Measurements from ENCODE around the gene THUMPD2.

Gene THUMPD2

GRCh38 chr2:39755466-39755865 lies 23.6 kb downstream of the THUMPD2 start:
- no peak overlapping the region for H3K27ac ChIP-seq
- H3K27me3 ChIP-seq = no peaks in the 10 kb centered on the region
- no peak for TF ChIP-seq CTCF (IDR thresholded peaks at IDR 0.05)
- no peak overlapping the region for H3K4me3 ChIP-seq (ENCODE audit: low read depth in 1 of 2, low read length in 1 of 2)
- H3K36me3 ChIP-seq = peaks cover 37% of the 10 kb centered on the region
- H3K4me1 ChIP-seq (ENCODE audit: control insufficient read depth in 1 of 2, insufficient read depth in 1 of 2, low read depth in 1 of 2, low read length in 1 of 2) = no peaks in the 10 kb centered on the region
- H3K9me3 ChIP-seq = no peaks in the 10 kb centered on the region

GRCh38 chr2:39743269-39743776 lies 35.7 kb downstream of the THUMPD2 start:
- Histone ChIP-seq H3K4me1 (ENCODE audit: control insufficient read depth in 1 of 2, insufficient read depth in 1 of 2, low read depth in 1 of 2, low read length in 1 of 2) (no peaks in the 10 kb centered on the region), H3K9me3 (no peaks in the 10 kb centered on the region), H3K27ac (no peak overlapping the region), H3K27me3 (no peaks in the 10 kb centered on the region), H3K36me3 (peaks cover 16% of the 10 kb centered on the region), H3K4me3 (ENCODE audit: low read depth in 1 of 2, low read length in 1 of 2) (no peak overlapping the region)
- TF ChIP-seq CTCF (IDR thresholded peaks at IDR 0.05) = no peak

GRCh38 chr2:39741871-39742270 lies 37.2 kb downstream of the THUMPD2 start:
- Histone ChIP-seq H3K27ac (no peak overlapping the region), H3K4me3 (ENCODE audit: low read depth in 1 of 2, low read length in 1 of 2) (no peak overlapping the region), H3K27me3 (no peaks in the 10 kb centered on the region), H3K4me1 (ENCODE audit: control insufficient read depth in 1 of 2, insufficient read depth in 1 of 2, low read depth in 1 of 2, low read length in 1 of 2) (no peaks in the 10 kb centered on the region), H3K9me3 (no peaks in the 10 kb centered on the region), H3K36me3 (peaks cover 17% of the 10 kb centered on the region)
- TF ChIP-seq CTCF (IDR thresholded peaks at IDR 0.05) = no peak

- Histone ChIP-seq H3K36me3 (peaks cover 35% of the 10 kb centered on the region), H3K27ac (no peak overlapping the region)
- TF ChIP-seq CTCF (IDR thresholded peaks at IDR 0.05) = no peak
Observed at GRCh38 chr2:39739386-39739785, 39.7 kb downstream of the THUMPD2 start.

GRCh38 chr2:39738936-39739335 lies 40.1 kb downstream of the THUMPD2 start:
- H3K27me3 ChIP-seq = no peaks in the 10 kb centered on the region
- no peak overlapping the region for H3K27ac ChIP-seq
- TF ChIP-seq CTCF (IDR thresholded peaks at IDR 0.05) = no peak
- no peaks in the 10 kb centered on the region for H3K4me1 ChIP-seq (ENCODE audit: control insufficient read depth in 1 of 2, insufficient read depth in 1 of 2, low read depth in 1 of 2, low read length in 1 of 2)
- H3K4me3 ChIP-seq (ENCODE audit: low read depth in 1 of 2, low read length in 1 of 2) = no peak overlapping the region
- no peaks in the 10 kb centered on the region for H3K9me3 ChIP-seq
- peaks cover 35% of the 10 kb centered on the region for H3K36me3 ChIP-seq

More at GRCh38 chr2:39739386-39739785, 39.7 kb downstream of the THUMPD2 start:
- Histone ChIP-seq H3K9me3 (no peaks in the 10 kb centered on the region), H3K4me3 (ENCODE audit: low read depth in 1 of 2, low read length in 1 of 2) (no peak overlapping the region), H3K27me3 (no peaks in the 10 kb centered on the region), H3K4me1 (ENCODE audit: control insufficient read depth in 1 of 2, insufficient read depth in 1 of 2, low read depth in 1 of 2, low read length in 1 of 2) (no peaks in the 10 kb centered on the region)

- TF ChIP-seq CTCF (IDR thresholded peaks at IDR 0.05) = no peak
- Histone ChIP-seq H3K36me3 (peaks cover 24% of the 10 kb centered on the region), H3K4me1 (ENCODE audit: control insufficient read depth in 1 of 2, insufficient read depth in 1 of 2, low read depth in 1 of 2, low read length in 1 of 2) (no peaks in the 10 kb centered on the region), H3K27ac (no peak overlapping the region), H3K4me3 (ENCODE audit: low read depth in 1 of 2, low read length in 1 of 2) (no peak overlapping the region), H3K9me3 (no peaks in the 10 kb centered on the region), H3K27me3 (no peaks in the 10 kb centered on the region)
Observed at GRCh38 chr2:39737661-39738060, 41.4 kb downstream of the THUMPD2 start.
